8988T (cell line): Measurements from ENCODE around the gene PDRG1.
"Not testable (repeated sequence)": the region's sequence is repeated elsewhere in the genome, so short reads cannot be mapped to it uniquely, and the experiment has no call there.

Experiments
- DNase-seq: peaks from one replicate; pipeline ENCODE4 v3.0.0; 2011

PDRG1 gene

DNA sequence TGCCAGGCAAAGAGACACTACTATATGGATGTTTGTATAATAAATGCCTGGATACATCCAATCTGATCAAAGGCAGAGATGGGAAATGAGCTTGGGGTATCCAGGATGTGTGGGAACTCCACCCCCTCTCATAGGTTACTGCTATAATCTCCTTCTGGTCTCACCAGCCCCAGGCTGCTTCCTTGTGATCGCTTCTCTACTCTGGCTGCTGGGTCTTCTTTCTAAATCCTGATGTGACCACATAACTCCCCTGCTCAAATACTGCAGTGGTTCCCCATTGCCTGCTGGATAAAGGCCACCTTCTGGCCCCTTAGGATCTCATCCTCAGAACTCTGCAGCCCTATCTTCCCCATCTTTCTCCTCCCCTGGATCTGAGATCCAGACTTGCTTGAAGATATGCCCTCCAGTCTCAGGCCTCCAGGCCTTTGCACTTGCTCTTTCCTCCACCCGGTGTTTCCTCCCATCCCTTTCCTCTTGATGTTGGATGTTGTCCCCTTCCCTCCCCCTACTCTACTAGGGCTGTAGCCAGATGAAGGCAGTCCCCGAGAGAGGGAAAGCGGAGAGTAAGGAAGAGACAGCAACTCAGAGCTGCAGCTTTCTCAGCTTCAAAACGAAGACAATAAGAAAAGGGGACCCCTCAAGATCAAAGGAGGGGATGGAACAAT is 15.3 kb upstream of the PDRG1 start:
- no peak for DNase-seq

DNA sequence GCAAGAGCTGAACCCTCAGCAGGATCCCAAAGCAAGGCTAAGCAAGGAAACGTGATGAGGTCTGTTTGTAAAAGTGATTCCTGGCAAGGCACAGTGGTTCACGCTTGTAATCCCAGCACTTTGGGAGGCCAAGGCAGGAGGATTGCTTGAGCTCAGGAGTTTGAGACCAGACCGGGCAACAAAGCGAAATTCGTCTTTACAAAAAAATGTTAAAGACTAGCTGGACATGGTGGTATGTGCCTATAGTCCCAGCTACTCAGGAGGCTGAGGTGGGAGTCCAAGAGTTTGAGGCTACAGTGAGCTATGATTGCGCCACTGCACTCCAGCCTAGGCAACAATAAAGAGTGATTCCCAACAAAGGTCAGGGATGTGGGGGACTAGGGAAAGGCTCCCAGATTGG is 12.0 kb upstream of the PDRG1 start:
- no peak for DNase-seq

DNA sequence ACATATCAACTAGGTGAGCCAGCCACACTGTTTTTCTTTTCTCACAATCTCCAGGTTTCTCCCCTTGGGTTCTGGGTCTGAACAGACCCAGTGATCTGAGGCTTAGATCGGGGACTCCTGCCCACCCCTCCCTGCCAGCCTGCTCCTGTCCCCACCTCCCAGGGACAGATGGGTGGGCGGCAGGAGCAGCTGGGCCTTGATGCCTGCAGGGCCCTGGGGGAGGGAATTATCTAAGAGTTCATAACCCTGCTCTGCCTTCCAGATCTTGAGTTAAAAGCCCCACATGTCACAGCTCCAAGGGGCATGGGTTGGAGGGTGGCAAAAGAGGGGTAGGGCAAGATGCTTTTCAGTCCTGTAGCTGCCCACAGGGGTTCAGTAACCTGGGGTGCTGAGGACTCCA is 10.9 kb upstream of the PDRG1 start:
- DNase-seq, result no peak

DNA sequence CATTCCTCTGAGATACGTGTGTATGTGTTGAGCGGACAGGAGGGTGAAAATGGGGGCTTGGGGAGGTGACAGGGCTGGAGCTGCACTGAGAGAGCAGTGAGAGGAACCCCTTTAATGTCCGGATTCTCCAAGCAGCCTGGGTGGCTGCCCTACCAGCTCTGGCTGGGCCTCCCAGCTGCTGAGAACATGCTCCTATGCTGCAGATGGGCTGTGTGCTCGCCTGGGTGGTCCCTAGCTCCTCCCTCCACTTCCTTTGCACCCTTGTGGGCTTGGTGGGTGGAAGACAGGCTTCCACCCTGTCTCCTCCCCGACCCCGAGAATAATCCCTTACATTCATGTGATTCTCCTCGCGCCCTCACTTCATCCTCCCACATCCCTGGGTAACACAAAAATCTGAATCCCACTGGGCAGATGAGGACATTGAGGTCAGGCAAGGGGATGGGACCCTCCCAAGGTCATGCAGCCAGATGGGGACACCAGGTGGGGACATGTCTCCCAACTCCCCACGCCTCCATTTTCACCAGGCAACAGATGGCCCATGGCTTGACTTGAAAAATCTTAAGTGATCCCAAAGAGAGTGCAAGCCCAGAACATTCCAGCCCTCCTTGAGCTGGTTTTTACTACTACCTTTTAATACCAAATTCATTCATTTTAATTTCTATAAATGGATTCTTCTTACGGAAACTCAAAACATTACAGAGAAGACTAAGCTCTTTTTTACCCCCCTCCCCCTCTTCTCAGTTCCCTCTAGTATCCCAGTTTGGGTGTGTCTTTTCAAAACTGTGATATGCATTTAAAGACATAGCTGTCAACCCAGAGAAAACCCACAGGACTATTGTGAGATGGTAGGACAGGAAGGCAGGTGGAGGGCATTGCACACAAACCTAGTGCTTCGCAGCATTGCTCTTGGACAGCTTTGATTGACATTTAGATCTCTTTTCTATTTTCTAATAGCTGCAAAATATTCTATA is 5.0 kb upstream of the PDRG1 start:
- no peak for DNase-seq

DNA sequence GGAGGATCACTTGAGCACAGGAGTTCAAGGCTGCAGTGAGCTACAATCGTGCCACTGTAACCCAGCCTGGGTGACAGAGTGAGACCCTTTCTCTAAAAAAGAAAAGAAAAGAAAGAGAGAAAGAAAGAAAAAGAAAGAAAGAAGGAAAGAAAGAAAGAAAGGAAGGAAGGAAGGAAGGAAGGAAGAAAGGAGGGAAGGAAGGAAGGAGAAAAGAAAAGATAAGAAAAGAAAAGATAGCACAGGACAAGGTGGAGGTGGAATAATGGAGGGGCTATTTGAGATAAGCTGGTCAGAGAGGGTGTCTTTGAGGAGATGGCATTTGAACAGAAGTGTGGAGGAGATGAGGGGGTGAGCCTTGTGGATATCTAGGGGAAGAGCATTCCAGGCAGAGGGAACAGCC is 2.7 kb upstream of the PDRG1 start:
- DNase-seq, result no peak

DNA sequence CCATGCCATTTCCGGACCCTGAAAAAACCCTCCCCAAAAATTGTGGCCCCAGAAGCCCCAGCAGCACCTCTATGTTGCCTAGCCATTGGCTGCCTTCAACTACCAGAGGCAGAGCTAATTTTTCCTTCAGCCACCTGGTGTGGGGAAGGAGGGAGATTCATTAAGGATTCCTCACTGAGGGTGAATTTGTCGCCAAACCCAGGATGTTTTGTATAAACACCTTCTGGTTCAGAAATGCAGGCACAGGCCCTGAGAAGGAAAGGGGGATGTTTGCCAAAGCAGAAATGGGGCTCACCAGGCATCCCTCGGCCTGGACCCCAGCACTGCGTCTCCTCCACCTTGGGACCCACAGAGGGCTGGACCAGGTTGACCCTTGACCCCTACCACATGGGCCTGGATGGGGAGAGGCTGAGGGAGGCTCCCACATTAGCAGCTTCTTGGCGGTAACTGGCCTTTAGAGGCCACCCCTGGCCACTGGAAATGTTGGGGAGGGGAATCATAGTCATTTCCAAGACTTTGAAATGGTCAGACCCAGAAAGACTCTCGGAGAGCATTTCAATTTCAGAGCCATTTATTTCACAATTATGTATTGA is 1.8 kb upstream of the PDRG1 start:
- no peak for DNase-seq

DNA sequence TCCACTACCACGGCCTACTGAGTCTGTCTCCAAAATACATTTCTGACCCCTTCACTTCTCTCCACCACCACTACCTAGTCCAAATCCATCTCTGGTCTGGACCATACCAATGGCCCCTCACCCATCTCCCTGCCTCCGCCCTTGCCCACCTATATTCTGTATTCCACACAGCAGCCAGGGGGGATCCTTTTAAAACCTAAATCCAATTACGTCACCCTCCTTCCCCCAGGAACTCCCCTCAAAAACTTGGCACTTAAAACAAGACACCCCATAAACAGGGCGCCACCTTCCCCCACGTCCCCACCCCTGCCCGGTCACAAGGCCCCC is 680 bp downstream of the PDRG1 start:
- no peak for DNase-seq

DNA sequence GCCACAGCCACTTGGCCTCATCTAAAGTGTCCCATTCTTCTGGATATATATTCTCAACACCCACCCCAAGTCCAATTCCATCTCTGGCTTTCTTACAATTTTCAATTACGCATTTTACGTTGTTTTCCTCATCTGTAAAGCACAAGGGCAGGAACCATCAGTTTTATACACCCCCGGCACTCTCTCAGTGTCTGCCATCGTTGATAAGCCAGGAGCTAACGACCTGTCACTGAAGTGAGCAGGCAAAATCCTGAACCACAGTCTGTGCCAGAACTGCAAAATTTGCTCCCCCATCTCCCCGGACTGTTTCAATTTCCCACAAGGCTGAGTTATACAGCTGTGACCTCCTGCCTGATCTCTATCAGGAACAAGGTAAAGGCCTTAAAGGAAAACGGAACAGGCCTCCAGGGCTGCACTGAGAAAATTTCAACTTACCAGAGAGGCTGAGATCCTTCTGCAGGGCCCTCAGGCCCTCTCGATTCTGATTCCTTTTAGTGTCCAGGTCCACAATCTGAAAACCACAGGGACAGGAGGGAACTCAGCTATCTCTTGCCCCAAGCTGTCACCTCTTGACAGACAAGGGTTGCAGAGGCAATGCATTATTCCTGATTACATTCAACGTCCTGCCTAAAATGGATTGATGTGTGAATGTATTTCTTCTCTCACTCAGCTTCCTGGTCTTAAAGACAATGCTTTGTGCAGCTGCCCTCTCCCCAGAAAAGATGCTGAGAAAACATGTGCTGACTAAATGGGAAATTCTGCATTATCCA is 1.8 kb downstream of the PDRG1 start:
- DNase-seq, result no peak

DNA sequence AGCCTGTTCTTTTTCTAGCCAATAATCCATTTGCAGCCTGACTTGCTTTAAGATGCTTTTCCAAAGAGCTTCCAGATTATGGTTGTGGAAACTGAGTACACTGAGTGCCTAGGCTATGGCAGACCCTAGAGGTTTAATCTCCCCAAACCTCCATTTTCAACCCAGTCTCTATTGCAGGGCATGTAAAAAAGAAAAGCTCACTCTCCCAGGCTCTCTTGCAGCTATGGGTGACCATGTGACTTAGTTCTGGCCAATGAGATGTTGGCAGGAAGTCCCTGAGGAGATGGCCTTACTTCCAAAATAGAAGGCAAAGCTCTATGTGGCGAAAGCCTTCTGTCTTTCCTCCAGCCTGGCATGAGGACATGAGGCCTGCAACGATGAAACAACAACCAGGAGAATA is 3.8 kb downstream of the PDRG1 start:
- DNase-seq, result no peak

DNA sequence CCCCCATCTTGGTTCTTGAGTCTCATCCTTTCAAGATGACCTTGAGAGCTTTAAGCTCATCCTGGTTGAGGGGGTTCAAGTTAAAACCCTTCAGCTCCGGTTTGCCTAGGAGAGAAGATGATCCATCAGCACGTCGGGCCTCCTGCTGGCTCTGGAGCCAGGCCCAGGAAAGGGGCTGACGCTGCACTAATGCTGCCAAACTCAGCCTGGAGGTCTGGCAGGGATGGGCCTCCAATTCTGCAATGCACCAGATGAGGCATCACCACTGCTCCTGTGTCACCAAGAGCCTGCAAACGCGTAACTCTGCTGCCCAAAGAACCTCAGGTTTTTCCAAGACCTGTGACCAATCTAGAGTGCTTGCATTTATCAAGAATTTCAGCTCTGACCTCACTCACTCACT is 6.1 kb downstream of the PDRG1 start:
- DNase-seq, result no peak

DNA sequence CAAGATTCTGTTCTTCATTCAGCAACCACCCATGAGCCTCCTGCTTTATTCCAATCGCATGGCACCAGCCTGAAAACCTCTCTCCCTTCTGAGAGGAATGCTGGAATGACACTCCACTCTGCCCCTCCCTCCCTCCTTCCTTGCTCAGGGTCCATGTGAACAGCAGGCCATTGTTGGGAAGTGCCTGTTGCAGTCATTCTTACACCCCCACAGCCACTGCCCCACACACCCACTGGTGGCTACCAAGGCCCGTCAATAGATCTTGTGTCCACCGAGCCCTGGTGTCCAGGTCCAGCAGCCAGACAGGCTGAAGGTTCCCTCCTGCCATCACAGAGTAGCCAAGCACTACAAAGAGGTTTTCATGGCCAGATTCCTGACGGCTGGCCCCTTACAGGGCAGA is 6.5 kb downstream of the PDRG1 start:
- DNase-seq, result no peak

DNA sequence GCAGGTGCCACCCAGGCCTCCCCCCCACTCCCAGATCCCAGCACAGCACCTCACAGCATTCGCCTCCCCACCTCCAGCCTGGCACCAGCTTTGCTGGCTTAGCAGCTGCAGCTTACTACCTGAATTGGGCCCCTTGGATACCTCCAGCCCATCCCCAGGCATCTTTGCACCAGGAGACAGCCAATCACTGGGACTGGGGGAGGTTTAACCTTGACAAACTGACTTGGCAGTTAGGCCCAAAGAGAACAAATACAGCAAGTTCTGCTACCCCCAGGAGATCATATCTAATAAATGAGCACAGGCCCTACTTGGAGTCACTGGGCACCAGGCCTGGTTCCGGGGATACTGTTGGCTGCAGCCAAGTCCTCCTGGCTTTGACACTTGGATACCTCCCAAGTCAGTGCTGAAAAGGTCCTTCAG is 8.8 kb downstream of the PDRG1 start:
- no peak for DNase-seq

DNA sequence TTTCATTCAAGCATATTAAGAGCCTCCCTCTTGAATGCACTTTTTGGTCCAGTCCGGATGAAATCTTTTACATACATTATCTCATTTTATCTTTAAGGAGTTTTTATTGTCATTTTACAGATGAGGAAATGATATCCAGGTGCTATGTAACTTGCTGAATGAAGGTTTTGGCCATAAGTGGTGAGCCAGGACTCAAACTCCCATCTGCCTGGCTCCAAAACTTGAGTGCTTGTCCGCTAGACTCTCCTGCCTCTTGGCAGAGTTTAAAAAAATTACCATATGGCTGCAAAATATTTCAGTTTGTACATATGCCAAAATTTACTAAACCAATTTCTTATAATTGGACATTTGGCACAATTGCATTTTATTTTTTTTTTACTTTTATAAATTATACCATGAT is 12.2 kb downstream of the PDRG1 start:
- DNase-seq, result no peak

DNA sequence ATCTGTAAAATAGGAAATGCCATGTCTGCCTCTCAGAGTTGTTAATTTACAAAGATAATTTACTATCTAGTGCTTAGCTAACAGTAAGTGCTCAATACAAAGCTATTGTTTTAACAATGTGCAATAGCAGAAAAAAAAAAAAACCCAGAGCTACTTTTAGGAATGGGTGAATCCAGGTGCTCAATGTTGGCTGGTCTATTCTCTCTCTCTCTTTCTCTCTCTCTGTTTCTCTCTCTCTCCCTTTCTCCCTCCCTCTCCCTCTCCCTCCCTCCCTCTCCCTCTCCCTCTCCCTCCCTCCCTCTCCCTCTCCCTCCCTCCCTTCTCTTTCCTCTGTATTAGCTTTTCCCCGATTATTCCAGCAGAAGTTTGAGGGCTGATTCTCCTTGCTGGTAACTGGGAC is 14.0 kb downstream of the PDRG1 start:
- DNase-seq, result no peak

DNA sequence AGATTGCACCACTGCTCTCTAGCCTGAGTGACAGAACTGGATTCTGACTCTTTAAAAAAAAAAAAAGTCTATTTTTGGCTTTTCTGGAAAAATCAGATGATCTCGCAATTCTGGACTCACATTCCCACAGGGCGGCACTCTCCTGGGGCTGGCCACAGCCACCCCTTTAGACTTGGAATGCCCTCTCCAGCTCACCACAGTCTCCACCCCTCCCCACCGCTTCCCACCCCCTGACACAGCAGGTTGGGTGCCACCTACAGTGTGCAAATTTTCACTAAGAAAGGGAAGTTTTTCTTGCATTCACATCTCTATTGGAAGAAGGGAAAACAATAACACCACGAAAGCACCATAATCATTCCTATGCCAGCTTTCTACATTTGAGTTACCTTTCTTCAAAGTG is 15.4 kb downstream of the PDRG1 start:
- DNase-seq, result no peak

DNA sequence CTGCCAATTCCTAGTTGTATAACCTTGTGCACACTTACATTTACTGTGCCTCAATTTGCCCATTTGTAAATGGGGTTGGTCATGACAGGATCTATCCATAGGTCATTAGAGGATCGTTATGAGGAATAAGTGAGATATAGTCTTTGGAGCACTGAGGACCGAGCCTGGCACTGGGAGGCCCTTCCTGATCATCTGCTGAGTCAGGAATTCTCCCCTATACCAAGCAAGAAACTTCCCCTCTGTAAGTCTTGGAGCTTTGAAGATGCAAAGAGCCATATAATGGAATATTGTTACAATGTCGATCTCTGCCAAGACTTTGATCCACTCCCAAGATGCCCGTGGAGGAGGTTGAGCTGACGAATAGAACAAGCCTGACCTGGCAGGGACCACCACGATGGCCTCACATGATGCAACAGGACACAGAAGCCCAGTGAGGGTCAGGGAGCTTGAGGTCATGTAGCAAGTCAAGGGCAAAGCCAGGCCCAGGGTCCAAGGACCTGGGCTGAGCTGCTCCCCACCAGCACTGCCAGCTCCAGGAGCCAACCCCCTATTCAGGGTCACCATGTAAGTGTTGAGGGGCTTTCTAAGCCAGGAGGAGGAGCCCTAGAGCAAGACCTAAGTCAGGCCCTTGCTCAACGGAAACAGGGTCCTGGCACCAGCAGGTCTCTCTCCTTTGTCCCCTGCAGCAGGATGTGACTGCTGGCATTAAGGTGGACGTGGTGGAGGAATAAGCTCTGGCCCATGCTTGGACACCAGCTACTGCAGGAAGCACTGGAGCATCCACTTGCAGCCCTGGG is 16.7 kb downstream of the PDRG1 start:
- DNase-seq, result no peak

DNA sequence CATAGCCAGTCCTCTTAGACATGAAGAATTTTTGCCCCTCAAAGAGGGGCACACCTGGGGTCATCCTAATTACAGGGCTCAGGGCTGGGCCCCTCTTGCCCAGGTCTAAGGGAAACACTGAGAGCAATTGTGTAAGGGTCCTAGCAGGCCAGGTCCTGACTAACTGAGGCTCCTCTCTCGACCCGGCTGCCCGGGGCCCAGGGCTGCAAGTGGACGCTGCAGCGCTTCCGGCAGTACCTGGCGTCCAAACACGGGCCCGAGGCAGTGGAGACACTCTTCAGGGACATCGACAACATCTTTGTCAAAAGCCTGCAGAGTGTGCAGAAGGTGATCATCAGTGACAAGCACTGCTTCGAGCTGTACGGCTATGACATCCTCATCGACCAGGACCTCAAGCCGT is 17.4 kb downstream of the PDRG1 start:
- DNase-seq, result no peak

DNA sequence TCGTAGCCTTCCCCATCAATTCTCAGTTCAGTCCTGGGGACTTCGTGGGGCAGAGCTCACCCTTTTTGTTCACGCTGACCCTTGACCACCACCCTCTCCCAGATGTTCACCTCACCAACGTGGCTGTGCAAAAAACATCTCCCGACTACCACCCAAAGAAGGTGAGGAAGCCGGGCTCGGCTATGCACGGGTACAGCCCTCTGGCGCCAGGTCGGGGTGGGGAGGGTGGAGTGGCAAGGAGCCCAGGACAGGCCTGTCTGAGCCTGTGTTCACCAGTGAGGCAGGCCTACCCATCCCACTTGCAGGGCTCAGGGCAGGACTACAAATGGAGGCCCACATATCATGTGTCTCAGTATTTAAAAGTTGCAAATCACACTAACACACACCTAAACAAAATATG is 18.1 kb downstream of the PDRG1 start:
- no peak for DNase-seq

DNA sequence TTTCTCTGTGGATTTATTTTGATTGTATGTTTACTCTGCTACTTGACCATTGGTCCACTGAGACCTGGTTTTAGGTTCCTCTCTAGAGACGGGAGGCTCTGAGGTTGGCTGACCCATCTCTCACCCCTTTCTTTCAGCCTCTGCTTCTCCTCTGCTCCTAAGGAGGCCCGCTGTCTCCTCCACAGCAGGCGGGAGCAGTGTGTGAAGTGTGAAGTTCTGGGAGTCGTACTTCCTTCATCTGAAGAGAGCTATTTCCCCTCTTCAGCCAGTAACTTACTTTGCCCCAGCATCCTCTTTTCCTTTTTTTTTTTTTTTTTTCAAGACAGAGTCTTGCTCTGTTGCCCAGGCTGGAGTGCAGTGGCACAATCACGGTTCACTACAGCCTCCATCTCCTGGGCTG is 21.1 kb downstream of the PDRG1 start:
- DNase-seq, result no peak

DNA sequence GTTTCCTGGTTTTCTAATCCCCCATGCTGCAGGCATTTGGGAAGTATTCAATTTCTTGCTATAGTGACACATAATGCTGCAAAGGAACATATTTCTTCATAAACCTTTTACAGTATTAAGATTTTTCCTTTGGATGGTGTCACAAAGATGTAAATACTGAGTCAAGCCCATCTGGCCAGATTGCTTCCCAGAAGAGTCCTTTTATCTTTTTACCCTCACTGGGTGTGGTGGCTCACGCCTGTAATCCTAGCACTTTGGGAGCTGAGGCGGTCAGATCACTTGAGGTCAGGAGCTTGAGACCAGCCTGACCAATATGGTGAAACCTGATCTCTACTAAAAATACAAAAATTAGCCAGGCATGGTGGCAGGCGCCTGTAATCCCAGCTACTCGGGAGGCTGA is 22.2 kb downstream of the PDRG1 start:
- DNase-seq, result not testable (repeated sequence)

DNA sequence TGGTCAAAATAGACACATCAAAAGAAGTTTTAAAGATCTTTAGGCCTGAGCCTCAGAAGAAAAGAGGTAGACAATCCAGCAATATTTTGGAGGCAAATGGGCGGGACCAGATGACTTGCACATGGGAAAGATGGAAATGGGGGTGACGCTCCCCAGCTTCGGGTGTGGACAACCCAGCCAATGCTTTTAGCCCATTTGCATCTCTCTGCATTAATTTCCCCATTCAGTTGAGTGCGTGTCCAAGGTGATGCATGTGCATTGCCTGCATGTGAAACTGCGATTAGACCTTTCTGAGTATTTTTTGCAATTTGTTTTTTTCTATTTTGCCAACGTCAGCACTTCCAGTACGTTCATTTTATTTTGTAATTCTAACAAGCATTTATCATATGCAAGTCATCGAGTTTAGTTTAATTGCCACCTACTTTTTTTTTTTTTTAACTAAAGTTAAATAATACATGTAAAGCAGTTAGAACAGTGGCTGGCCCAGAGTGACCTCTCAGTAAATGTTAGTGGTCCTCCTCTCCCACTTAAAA is 24.2 kb downstream of the PDRG1 start:
- DNase-seq, result no peak

DNA sequence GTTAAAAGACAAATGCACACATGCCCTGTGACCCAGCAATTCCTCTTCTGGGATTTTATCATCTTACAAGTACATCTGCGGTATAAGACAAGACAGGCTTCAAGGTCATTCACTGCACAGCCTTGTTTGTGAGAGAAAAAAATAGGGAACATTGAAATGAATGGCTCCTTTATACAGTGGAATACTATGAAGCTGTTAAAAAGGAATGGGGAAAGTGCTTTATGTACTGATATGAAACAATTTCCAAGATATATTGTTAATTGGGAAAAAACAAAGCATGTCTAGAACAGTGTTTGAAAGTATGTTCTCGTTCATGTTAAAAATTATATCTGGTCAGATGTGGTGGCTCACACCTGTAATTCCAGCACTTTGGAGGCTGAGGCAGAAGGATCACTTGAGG is 25.4 kb downstream of the PDRG1 start:
- no peak for DNase-seq
